Loucy (cell line): ENCODE measurements around the gene PAM.
"Not testable (repeated sequence)": the region's sequence is repeated elsewhere in the genome, so short reads cannot be mapped to it uniquely, and the experiment has no call there.

Experiments
- H2AFZ ChIP-seq: fragments of 200-600 bp; sonication (generic); 2 replicates; pipeline ENCODE4 v1.6.0; 2016; ENCODE audit warnings: antibody characterized with exemption, mild to moderate bottlenecking, low read length, moderate library complexity
- H3F3A ChIP-seq: fragments of 200-600 bp; 2 replicates; pipeline ENCODE4 v1.6.0; 2016; ENCODE audit warnings: antibody characterized with exemption, low read depth, mild to moderate bottlenecking
- H3K27me3 ChIP-seq: fragments of 200-600 bp; sonication (generic); 2 replicates; pipeline ENCODE4 v1.6.1; 2014; ENCODE audit warnings: low read length, mild to moderate bottlenecking; ENCODE audit not compliant: insufficient read depth, poor library complexity, severe bottlenecking
- H3K36me3 ChIP-seq: fragments of 200-600 bp; sonication (generic); 2 replicates; pipeline ENCODE4 v1.6.1; 2016; ENCODE audit warnings: low read length; ENCODE audit not compliant: insufficient read depth
- H3K4me1 ChIP-seq: fragments of 200-600 bp; sonication (generic); 2 replicates; pipeline ENCODE4 v1.5.1; 2014; ENCODE audit warnings: low read length, mild to moderate bottlenecking; ENCODE audit not compliant: insufficient read depth, poor library complexity, severe bottlenecking
- H3K4me2 ChIP-seq: fragments of 200-600 bp; sonication (generic); 2 replicates; pipeline ENCODE4 v1.6.0; 2014; ENCODE audit warnings: antibody characterized with exemption, low read length, low read depth, mild to moderate bottlenecking; ENCODE audit not compliant: poor library complexity, severe bottlenecking
- H3K4me3 ChIP-seq: fragments of 200-600 bp; sonication (generic); 2 replicates; pipeline ENCODE4 v1.5.1; 2014; ENCODE audit warnings: low read length, mild to moderate bottlenecking, mixed read lengths; ENCODE audit not compliant: poor library complexity, severe bottlenecking
- H3K79me2 ChIP-seq: fragments of 200-600 bp; sonication (generic); 2 replicates; pipeline ENCODE4 v1.6.1; 2014; ENCODE audit warnings: low read length; ENCODE audit not compliant: insufficient read depth
- H3K9ac ChIP-seq: fragments of 200-600 bp; sonication (generic); 2 replicates; pipeline ENCODE4 v1.6.0; 2014; ENCODE audit warnings: mild to moderate bottlenecking, low read depth, low read length, moderate library complexity; ENCODE audit not compliant: poor library complexity, severe bottlenecking
- H3K9me2 ChIP-seq: fragments of 200-600 bp; sonication (generic); replicated peaks from 2 replicates; pipeline ENCODE4 v1.6.1; 2016; ENCODE audit warnings: low read depth, low read length, mixed read lengths
- H3K9me3 ChIP-seq: fragments of 200-600 bp; sonication (generic); 2 replicates; pipeline ENCODE4 v1.6.1; 2014; ENCODE audit warnings: mild to moderate bottlenecking, antibody characterized with exemption, low read length, low read depth; ENCODE audit not compliant: insufficient read depth
- H4K20me1 ChIP-seq: fragments of 200-600 bp; sonication (generic); 2 replicates; pipeline ENCODE4 v1.6.0; 2014; ENCODE audit warnings: antibody characterized with exemption, low read length, mild to moderate bottlenecking; ENCODE audit not compliant: insufficient read depth, poor library complexity, severe bottlenecking
- EZH2phosphoT487 ChIP-seq: fragments of 200-600 bp; IDR thresholded peaks from 2 replicates; pipeline ENCODE4 v1.6.1; 2018; ENCODE audit warnings: antibody characterized with exemption, mild to moderate bottlenecking, moderate library complexity, borderline replicate concordance
- TF ChIP-seq, protein P1 (sequence below): fragments of 200-600 bp; sonication (generic); conservative IDR thresholded peaks from 2 replicates; pipeline ENCODE4 v1.5.1; 2014; ENCODE audit warnings: mild to moderate bottlenecking, antibody characterized with exemption, low read length

PAM gene

DNA sequence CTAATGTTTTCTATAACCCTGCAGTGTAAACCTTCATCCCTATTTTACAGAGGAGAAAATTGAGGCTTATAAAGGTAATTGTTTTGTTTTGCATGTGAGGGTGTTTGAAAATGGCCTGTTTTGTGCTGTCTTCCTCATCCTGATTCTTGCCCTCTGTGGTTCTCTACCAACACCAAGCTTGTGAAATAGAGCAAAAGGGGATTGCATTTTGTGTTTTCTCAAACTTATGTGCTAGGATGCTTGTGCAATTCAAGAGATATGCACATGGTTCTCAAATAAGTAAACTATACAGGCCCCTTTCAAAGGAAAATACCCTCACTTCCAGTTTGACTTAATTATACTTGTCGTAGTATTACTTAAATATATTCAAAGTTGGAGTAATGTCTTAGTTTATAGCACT is 17.2 kb downstream of the PAM start:
- Histone ChIP-seq H3K27me3 (no peaks in the 10 kb centered on the region), H3K9me2 (no peaks in the 10 kb centered on the region), H3F3A (no peaks in the 10 kb centered on the region), H3K4me2 (no peak overlapping the region), H3K36me3 (no peaks in the 10 kb centered on the region; the same call in 1 of the 2 replicates), H3K79me2 (peaks cover 33% of the 10 kb centered on the region), H3K4me3 (no peak overlapping the region), H3K9ac (no peak overlapping the region), H3K9me3 (no peaks in the 10 kb centered on the region), H3K4me1 (peaks cover 16% of the 10 kb centered on the region), H4K20me1 (no peaks in the 10 kb centered on the region), H2AFZ (no peak overlapping the region)
- TF ChIP-seq, protein P1, sequence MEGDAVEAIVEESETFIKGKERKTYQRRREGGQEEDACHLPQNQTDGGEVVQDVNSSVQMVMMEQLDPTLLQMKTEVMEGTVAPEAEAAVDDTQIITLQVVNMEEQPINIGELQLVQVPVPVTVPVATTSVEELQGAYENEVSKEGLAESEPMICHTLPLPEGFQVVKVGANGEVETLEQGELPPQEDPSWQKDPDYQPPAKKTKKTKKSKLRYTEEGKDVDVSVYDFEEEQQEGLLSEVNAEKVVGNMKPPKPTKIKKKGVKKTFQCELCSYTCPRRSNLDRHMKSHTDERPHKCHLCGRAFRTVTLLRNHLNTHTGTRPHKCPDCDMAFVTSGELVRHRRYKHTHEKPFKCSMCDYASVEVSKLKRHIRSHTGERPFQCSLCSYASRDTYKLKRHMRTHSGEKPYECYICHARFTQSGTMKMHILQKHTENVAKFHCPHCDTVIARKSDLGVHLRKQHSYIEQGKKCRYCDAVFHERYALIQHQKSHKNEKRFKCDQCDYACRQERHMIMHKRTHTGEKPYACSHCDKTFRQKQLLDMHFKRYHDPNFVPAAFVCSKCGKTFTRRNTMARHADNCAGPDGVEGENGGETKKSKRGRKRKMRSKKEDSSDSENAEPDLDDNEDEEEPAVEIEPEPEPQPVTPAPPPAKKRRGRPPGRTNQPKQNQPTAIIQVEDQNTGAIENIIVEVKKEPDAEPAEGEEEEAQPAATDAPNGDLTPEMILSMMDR, result no peak
- no peak for TF ChIP-seq EZH2phosphoT487

DNA sequence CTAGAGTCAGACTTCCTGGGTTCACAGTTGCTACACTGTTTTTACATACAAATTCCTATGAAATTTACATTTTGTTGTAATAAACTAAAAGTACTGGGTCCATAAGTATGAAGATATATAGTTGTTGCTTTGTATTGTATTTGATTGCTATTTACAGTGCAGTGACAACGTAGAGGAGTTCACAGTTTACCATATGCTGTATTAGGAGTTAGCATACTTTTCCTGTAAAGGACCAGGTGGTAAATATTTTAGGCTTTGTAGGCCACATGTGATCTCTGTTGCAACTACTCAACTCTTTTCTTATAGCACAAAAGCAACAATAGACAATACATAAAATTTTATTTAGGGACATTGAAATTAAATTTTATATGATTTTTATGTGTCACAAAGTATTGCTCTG is 18.0 kb downstream of the PAM start:
- Histone ChIP-seq H3K4me3 (no peak overlapping the region), H3K9me3 (no peaks in the 10 kb centered on the region), H3K79me2 (peaks cover 36% of the 10 kb centered on the region), H3K4me2 (no peak overlapping the region), H3K36me3 (no peaks in the 10 kb centered on the region; the same call in 1 of the 2 replicates), H2AFZ (no peak overlapping the region), H3K9me2 (no peaks in the 10 kb centered on the region), H3F3A (no peaks in the 10 kb centered on the region), H3K27me3 (no peaks in the 10 kb centered on the region), H4K20me1 (no peaks in the 10 kb centered on the region), H3K9ac (no peak overlapping the region), H3K4me1 (peaks cover 16% of the 10 kb centered on the region)
- TF ChIP-seq, protein P1, result no peak
- TF ChIP-seq EZH2phosphoT487, result no peak

DNA sequence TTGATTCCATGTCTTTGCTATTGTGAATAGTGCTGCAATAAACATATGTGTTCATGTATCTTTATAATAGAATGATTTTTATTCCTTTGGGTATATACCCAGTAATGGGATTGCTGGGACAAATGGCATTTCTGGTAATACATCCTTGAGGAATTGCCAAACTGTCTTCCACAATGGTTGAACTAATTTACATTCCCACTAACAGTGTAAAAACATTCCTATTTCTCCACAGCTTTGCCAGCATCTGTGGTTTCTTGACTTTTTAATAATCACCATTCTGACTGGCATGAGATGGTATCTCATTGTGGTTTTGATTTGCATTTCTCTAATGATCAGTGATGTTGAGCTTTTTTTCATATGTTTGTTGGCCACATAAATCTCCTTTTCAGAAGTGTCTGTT is 20.7 kb downstream of the PAM start:
- peaks cover 24% of the 10 kb centered on the region for H3K79me2 ChIP-seq
- H3K4me2 ChIP-seq, H2AFZ ChIP-seq, H4K20me1 ChIP-seq, H3K36me3 ChIP-seq, H3K4me3 ChIP-seq, H3K27me3 ChIP-seq, H3K9me2 ChIP-seq, H3F3A ChIP-seq, H3K9ac ChIP-seq, H3K9me3 ChIP-seq: not testable (repeated sequence)
- peaks cover 16% of the 10 kb centered on the region for H3K4me1 ChIP-seq

DNA sequence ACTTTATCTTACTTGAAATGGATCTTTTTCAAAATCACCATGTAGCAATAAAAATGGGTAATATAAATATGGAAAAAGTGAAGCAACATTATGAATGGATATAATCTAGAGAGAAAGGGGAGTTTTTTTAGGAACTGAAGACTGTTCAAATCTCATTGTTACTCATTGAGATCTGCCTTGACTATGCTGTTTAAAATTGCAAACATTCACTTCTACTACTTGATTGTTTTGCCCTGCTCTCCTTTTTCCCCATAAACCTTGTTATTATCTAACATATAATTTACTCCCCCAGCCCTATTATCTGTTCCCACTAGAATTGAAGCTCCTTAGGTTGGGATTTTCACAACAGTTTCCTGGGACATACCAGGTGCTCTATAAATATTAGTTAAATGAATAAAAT is 22.0 kb downstream of the PAM start:
- H3K9me3 ChIP-seq, result no peaks in the 10 kb centered on the region
- H3K79me2 ChIP-seq, result peaks cover 15% of the 10 kb centered on the region
- peaks cover 3% of the 10 kb centered on the region for H3K4me1 ChIP-seq
- no peak overlapping the region for H3K4me3 ChIP-seq
- no peaks in the 10 kb centered on the region; the same call in 1 of the 2 replicates for H3K36me3 ChIP-seq
- H3K4me2 ChIP-seq, result no peak overlapping the region
- H3K9ac ChIP-seq, result no peak overlapping the region
- no peaks in the 10 kb centered on the region for H3K27me3 ChIP-seq
- TF ChIP-seq EZH2phosphoT487, result no peak
- TF ChIP-seq, protein P1, result no peak
- H2AFZ ChIP-seq, result no peak overlapping the region
- H3K9me2 ChIP-seq, result no peaks in the 10 kb centered on the region
- H3F3A ChIP-seq, result no peaks in the 10 kb centered on the region
- no peaks in the 10 kb centered on the region for H4K20me1 ChIP-seq
